ENCODE data around the gene IQGAP2.
"Not testable (repeated sequence)": the region's sequence is repeated elsewhere in the genome, so short reads cannot be mapped to it uniquely, and the experiment has no call there.

The IQGAP2 gene

DNA sequence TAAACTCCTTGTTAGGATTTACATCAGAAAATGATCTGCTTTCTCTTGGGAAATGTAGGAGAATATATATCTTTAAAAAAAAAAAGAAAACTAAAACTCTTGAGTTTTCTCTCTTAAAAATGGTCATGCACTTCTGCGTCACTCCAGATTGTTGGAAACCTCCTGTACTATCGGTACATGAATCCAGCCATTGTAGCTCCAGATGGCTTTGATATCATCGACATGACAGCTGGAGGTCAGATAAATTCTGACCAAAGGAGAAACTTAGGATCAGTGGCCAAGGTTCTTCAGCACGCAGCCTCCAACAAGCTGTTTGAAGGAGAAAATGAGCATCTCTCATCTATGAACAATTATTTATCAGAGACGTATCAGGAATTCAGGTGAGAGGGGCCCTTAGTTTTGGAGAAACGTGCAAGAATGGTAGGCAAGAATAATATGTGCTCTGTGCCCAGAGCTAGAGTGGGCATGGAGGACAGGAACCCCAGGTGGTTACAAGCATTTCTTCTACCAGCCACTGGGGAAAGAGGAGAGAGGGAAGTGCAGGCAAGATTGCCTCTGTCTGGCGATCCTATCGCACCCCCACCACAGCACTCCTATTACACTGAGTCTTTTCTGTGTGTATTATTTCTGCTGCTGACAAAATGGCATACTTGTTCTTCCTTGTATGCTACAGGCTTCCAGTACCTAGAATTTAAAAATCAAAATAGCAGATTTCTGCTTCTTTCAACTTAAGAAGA, 271.4 kb downstream of the IQGAP2 start:
- no peak for DNase-seq

DNA sequence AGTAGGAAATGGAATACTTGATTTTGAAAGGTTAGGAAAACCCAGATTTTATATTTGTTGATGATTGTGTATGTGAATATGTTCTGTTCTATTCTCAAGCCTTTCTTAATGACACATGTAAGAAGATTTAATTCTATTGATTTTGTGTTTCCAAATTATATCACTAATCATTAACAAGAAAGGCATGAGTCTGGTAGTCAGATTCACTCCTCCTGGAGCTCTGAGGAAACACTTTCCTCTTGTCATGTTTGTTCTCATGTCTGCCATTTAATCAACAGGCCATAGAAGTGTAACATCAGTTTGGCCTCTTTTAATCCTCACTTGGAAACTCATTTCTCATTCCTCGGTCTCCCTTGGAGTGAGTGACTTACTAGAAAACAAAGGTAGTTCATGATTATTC, 272.3 kb downstream of the IQGAP2 start:
- no peak for DNase-seq

DNA sequence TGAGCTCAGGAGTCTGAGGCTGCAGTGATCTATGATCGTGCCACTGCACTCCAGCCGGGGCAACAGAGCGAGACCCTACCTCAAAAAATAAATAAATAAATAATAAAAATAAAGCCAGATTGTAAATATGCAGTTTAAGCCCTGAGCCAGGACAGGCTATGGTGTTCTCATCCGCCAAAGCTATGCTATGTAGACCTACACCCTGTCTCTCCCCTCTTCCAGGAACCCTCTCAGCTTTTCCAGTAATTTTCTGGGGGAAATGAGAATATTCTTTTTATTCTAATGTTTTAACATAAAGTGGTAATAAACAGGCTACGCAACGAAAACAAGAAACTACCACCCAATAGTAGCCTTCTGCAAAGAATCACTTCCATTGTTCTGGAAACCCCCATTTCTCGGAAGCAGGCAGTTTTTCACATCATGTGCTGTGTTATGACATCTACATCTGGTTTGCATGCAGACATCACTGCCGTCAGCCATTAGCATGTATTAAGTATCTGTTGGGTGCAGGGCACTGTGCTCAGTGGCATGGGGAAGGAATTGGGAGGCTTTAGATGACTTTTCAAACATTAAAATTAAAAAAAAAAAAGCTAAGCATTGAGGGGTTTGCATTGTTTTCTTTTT, 274.9 kb downstream of the IQGAP2 start:
- no peak for DNase-seq

DNA sequence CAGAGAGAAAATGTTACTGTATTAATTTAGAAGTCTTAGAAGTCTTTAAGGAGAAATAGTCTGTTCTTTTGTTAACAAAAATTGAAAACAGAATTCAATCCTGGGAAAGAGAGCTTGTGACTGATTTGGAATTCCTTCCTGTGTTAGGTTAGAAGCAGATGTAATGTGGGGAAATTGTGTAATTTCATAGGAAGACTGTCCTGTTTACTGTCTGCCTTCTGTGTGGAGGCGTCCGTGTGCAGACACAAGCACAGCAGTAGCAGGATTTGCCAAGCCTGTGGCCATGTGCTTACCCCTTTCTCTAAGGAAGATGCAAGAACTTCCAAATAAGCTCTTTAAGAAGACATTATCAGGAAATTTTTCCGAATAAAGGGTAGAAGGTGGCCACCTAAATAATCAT, 276.1 kb downstream of the IQGAP2 start:
- no peak for DNase-seq

DNA sequence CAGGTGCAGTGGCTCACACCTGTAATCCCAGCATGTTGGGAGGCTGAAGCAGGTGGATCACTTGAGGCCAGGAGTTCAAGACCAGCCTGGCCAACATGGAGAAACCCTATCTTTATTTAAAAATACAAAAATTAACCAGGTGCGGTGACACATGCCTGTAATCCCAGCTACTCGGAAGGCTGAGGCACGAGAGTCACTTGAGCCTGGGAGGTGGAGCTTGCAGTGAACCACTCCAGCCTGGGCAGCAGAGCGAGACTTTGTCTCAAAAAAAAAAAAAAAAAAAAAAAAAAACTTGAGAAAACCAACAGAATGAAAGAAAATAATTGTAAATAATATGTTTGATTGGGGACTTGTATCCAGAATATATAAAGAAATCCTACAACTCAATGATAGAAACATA, 277.7 kb downstream of the IQGAP2 start:
- DNase-seq, result not testable (repeated sequence)

DNA sequence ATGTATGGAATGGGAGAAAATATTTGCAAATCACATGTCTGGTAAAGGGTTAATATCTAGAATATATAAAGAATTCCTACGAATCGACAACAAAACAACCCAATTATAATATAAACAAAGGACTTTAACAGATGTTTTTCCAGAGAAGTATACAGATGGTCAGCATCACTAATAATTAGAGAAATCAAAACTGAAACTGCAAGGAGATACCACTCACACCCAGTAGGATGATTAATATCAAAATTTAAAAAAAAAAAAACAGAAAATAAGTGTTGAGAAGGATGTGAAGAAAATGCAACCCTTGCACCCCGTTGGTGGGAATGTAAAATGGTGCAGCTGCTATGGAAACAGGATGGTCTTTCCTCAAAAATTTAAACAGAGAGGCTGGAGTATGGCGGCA, 278.2 kb downstream of the IQGAP2 start:
- DNase-seq, result no peak

DNA sequence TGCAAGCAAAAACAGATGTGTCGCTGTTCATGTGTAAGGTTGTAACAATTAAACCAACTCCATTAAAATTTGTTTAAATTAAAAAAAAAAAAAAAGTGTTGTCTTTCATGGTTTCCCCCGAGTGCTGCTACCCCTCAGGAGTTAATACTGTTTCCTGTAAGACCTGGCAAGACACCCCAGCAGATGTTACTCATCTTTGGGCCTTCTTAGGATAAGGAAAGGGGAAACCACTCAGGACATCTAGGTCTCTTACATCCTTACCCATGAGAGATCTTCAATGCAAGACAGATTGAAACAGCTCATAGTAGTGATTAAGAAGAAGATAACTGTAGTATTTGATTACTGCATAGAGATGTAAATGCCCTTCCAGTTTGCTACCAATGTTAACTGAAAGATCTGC, 279.3 kb downstream of the IQGAP2 start:
- no peak for DNase-seq

DNA sequence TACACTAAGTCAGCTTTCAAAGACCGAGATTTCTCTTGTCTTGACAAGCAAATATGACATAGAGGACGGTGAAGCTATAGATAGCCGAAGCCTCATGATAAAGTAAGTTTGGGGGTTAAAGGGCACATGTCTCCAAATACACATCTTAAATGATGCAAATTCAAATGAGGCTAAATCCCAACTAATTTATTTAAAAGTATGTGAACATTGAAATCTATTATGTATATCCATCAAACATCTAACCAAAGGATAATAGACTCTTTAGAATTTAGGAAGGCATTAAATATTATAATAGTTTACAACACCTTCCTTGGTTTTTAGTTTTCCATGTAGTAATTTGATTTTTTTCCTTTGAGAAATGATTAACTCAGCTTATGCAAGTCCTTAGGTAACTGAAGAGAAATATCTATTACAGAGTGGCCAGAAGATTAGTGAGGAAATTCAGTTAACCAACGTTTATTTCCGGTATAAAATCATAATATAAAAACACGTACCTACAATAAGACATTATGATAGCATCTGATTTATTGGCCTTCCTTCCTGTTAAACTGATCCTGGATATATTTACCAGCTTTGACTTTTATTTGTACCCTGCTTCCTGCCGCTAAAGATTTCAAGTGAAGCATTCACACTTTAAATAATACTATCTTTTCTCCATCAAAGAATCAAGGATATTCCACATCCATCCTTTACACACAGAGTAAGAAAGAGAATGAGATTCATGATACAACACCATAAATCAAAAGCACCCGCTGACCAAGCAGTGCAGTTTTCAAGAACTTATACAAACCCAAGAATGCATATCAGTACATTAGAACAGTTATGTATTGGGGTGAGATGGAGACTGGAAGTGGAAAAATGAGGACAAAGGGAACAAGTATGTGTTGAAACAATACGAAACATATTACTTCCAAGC, 281.0 kb downstream of the IQGAP2 start:
- no peak for DNase-seq

DNA sequence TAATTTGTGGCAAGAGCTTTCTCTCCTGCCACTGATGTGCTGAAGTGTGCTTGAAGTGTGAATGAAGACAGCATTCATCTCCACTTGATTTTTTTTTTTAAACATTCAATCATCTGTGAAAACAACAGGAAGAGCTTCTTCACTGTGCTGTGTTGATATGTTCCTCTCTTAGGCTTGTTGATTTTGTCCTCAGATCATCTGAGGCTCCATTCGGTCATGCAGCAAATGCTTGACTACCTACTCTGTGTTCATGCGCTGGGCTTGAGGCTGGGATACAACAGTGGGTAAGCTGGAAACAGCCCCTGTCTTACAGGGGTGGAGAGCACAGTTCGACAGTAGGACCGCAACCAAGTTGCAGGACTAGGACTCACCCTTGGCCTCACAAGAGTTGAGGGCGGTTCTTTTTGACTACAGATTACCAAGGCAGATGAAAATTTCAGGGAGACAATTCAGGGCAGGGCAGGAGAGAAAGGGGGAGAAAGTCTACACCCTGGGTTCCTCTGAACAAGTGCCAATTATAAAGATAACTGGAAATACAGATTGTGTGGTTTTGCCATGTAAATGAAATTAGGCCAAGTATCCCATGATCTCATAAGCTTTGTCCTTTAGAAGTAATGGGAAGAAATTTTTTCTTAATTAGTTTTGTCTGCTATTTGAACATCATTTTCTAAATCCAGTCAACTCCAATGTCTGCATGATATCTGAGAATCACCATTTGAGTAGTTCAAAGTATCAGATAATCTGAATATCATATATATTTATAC, 281.9 kb downstream of the IQGAP2 start:
- DNase-seq, result no peak

DNA sequence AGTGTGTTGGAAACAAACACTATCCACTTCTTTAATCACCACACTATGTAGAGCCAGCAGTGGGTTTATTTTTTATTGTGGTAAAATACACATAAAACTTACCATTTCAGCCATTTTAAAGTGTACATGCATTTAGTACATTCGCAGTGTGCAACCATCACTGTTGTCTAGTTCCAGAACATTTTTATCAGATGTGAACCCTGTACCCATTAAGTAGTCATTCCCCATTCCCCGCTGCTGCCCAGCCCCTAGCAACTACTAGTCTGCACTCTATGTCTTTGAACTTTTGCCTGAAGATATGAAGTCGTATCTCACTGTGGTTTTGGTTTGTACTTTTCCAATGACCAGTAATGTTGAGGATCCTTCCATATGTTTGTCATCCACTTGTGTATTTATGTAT, 282.6 kb downstream of the IQGAP2 start:
- DNase-seq, result no peak

DNA sequence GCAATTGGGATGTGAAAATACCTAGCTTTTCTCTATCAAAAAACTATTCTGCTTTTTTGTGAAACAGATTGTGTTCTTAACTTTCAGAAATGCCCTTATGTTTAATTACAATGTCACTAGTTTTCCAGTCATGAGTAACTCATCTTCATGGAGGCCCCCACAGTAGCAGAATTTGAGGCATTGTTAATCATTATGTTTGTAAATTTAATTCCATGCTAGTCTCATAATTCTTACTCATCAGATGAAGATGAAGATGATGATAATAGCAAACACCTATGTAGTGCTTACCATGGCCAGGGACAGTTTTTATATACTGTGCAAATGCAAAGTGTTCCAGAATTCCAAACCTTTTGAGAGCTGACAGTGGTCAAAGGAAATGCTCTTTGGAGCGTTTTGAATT, 285.1 kb downstream of the IQGAP2 start:
- no peak for DNase-seq

DNA sequence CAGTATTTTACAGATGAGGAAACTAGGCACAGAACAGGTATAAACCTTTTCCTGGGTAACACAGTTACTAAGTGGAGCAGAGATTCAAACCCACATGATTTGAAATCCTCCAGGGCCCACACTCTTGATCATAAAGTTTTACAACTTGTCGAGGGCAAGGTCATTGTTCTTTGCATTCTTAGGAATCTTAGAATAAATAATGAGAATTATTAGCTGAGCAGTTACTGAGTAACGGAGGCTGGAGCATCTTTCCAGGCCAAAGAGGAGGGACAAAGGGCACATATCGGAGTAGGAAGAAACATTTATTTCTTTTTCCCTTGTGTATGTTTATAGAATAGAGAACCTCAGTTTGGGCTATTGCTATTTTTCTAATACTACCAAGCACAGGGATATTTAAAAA, 285.8 kb downstream of the IQGAP2 start:
- DNase-seq, result no peak

DNA sequence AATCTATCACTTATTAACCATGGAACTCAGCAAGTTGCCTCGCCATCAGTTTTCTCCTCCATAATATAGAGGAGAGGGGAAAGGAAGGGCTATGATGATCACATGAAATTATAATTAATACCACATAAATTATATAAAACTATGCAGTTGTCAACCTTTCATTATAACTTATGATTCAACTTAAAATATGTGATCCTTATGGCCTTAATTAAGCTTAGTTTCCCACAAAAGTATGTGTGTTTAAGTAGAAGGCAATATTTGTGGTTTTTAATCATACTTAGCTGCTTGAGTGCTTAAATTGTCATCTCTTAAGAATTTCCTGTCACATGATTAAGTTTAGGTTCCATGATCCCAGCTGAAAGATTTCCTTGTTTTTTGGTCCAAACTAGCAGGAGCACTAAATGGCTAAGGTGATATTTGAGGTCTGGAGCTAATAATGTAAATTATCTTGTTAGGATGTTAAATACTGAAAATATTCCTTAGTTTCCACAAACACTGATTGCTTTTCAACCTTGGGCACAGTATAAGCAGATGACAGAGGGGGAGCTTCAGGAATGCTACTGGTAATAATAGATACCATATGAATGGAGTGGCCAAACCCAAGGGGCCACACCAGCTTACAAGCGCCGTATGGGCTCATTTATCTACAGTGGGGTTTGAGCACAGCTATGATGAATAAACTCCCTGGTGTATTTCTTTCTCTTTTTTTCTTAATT, 286.4 kb downstream of the IQGAP2 start:
- no peak for DNase-seq

DNA sequence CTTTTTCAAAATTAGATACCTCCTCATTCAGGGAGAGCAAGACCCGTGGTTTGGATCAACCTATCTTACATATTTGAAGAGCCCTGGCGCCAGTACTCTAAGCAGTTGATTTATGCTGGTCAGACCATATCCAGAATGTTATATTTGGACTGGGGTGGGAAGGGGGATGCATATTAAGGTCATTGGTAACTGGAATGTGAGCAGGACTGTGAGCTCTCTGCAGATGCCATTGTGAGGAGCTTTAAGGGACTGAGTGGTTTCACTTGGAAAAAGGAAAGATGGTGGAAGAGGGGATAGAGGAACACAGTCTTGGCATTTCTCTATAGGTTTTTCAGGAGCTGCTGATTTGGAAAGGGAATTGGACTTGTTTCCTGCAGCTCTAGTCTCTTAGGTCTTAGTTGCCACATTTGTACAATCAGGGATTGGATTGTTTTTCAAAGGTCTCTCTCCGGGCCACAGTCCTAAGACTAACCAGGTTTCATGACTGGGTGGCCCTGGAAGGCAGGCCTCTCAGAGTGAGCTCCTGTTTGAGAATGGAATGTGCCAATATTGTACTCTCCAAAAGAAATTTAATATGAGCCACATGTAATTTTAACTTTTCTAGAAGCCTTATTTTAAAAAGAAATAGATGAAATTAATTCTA, 287.1 kb downstream of the IQGAP2 start:
- no peak for DNase-seq

DNA sequence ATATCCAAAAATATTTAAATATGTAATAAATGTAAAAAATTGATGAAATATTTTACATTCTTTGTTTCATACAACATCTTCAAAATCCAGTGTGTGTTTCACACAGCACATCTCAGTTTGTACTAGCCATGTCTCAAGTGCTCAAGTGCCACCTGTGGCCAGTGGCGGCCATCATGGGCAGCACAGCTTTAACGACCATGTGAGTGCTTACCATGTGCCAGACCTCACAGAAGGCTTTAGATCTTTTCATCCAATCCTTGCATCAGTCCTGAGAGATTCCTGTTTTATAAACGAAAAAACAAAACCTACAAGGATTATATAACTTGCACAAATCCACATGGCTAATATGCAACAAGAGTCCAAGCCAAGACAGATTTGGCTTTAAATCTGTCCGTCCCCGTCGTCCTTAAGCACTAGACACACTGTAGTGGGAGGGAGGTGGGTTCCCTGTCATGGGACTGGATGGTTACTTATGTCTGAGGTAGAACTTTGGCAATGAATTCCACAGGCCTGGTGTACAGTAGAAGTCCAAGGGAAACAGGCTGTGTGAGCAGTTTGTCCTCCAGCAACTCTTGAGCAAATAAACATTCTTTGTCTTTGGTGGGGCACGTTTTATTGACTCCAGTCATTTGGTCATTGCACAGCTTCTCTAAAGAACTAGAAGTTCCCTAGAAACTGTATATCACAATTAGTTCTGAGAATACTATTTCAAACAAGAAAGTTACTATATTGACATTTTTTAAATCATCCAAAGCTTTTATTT, 287.8 kb downstream of the IQGAP2 start:
- DNase-seq, result no peak

DNA sequence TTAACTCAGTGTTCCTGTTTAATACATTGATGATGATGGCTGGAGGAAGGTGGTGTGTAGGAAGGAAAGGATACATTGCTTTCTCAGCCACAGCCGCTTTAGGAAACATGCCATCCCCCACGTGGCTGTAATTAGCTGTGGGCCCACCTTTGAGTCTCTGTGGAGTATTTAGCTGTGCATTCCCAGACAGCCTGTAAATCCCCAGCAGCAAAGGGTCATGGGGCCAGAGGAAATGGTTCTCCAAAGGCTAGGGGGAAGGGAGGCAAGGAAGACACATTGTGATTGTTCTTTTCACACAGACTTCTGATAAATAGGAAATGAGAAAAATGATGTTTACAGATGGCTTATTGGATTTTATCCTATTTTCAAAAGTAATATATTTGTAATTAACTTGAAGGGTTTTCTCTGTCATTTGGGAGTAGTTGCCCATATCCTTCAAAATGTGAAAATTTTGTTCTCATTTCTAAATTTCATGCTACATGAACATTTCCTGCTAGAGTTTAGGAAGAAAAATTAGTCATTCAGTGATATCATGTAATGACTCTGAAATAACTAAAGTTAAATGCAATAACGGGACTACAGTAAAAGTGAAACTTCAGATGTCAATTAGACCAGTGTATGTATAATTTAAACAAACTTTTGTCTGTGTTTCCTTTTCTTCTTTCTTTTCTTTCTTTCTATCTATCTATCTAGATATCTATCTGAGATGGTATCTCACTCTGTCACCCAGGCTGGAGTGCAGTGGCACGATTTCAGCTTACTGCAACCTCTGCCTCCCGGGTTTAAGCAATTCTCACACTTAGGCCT, 288.6 kb downstream of the IQGAP2 start:
- no peak for DNase-seq

DNA sequence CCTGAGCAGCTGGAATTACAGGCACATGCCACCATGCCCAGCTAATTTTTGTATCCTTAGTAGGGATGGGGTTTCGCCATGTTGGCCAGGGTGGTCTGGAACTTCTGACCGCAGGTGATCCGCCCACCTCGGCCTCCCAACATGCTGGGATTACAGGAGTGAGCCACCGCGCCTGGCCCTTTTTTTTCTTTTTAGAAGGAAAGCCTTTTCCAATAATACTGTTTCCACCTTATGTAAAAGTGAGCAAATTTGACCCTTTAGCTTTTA, 289.1 kb downstream of the IQGAP2 start:
- no peak for DNase-seq

DNA sequence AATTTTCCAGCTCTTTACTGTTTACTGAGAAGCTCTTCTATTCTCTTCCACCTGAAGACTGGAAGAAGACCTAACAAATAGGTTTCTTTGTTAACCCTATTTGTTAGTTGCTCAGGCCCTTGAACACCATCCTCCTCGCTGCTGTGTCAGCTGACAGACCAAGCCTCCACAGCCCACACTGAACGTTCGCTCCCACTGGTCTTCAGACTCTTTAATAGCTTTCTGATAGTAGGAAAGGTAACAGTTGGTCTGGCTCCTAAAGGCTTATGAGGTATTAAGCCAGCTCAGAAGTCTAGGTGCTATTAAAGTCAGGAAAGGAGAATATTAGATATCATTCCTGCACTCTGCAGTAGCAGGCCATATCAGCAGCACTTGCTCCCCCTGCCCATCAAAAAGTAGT, 289.6 kb downstream of the IQGAP2 start:
- DNase-seq, result no peak

DNA sequence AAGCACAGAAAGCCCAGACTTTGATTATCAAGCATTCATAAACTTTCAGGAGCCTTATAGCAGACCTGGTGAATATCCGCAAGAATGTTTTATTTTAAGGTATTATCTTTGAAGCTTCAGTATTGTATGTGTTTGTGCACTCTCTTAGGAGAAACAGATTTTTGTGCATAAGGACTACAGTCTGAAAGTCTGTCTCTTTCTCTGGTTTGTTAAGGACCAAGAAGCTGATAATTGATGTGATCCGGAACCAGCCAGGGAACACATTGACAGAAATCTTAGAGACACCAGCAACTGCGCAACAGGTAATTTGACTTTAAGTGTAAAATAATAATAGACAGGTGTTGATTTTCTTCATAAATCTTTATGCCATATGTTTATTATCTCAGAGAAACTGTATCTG, 290.1 kb downstream of the IQGAP2 start:
- DNase-seq, result no peak

DNA sequence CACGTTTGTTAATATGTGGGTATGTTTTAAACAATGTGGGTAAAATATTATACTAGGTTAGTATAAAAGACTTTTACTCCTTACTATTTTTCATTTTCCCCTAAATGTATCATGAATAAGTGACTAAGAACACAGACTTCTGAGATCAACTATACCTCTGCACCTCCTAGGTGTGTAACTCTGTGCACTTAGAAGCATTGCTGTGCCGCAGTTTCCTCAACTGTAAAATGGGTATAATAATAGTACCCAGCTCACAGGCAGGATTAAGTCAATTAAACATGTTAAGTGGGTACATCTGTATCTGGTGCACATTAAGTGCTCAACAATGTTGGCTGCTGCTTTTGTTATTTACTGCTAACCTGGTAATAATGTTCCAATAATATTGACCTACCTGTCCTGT, 291.2 kb downstream of the IQGAP2 start:
- no peak for DNase-seq

DNA sequence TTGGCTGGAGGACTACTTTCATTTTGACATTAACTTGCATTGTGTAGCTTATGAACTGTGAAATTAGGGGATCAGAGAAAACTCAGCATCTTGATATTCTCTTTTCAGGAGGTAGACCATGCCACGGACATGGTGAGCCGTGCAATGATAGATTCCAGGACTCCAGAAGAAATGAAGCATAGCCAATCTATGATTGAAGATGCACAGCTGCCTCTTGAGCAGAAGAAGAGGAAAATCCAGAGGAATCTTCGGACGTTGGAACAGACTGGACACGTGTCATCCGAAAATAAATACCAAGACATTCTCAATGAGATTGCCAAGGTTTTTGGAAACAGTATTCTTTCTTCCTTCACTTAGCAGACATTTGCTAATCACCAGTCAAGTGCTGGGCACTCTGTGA, 292.3 kb downstream of the IQGAP2 start:
- DNase-seq, result no peak
